ENCODE results near the gene IL1F10.

Gene IL1F10, protein sequence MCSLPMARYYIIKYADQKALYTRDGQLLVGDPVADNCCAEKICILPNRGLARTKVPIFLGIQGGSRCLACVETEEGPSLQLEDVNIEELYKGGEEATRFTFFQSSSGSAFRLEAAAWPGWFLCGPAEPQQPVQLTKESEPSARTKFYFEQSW

DNA sequence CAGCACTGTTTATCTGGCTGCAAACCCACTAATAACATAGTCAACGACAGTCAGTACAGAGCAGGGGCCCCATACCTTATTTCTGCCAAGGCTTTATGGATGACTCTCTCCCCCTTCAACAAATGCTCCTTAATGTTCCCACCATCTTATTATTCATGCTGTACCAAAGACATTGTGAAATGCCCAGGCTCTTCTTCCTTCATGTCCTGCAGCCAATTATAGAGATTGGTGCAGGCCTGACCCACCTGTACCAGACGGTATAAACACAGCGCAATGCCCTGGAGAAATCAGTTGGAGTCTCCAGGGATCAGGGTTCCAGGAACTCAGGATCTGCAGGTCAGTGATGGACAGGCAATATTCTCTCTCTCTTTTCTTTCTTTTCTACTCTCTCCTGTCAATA is at the start of gene IL1F10:
IL1F10 (plus strand) TSS at position 290 of the 400 bp plus-strand sequence. CDS start 4,769 bp downstream, outside the sequence.
- TF ChIP-seq, protein P1, sequence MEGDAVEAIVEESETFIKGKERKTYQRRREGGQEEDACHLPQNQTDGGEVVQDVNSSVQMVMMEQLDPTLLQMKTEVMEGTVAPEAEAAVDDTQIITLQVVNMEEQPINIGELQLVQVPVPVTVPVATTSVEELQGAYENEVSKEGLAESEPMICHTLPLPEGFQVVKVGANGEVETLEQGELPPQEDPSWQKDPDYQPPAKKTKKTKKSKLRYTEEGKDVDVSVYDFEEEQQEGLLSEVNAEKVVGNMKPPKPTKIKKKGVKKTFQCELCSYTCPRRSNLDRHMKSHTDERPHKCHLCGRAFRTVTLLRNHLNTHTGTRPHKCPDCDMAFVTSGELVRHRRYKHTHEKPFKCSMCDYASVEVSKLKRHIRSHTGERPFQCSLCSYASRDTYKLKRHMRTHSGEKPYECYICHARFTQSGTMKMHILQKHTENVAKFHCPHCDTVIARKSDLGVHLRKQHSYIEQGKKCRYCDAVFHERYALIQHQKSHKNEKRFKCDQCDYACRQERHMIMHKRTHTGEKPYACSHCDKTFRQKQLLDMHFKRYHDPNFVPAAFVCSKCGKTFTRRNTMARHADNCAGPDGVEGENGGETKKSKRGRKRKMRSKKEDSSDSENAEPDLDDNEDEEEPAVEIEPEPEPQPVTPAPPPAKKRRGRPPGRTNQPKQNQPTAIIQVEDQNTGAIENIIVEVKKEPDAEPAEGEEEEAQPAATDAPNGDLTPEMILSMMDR (IDR thresholded peaks at IDR 0.05; ENCODE audit: insufficient read depth, missing control alignments) = no peak
- DNase-seq (ENCODE audit: insufficient read length, low spot score) = no peak
- no peak for FAIRE-seq

DNA sequence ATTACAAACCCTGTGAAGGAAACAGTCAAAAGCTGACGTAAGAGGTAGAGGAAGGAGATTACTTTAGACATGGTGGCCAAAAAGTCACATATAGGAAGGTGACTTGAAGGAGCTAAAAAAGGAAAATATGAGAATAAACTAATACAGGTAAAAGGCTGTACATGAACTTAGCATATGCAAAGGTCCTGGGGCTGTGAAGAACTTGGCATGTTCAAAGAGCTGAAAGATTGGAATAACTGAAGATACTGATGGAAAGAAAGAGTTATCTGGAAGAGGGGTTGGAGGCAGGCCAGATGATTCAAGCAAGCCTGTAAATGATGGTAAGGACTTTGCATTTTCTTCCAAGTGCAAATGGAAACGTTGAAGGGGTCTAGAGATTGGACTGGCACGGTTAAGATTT is 49.3 kb upstream of the IL1F10 start:
- DNase-seq (ENCODE audit: insufficient read length, low spot score) (no peak), FAIRE-seq (no peak)
- TF ChIP-seq, protein P1 (IDR thresholded peaks at IDR 0.05; ENCODE audit: insufficient read depth, missing control alignments) = no peak

DNA sequence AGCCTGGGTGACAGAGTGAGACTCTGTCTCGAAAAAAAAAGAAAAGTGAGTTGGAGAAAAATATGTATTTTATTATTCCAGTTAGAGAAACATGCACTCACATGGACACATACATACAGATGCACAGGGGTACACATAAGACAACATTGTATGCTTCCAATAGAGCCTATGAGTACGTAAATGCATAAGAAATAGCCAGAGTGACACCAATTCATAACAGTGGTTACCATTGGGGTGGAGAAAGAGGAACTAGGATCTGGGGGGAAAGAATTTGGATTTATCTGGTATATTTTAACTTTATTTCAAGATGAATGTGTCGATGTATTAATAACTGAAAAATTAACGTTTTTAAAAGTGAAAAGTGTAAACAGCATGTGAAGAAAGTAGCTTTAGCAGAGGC is 46.5 kb upstream of the IL1F10 start:
- TF ChIP-seq, protein P1 (IDR thresholded peaks at IDR 0.05; ENCODE audit: insufficient read depth, missing control alignments) = no peak
- no peak for FAIRE-seq
- no peak for DNase-seq (ENCODE audit: insufficient read length, low spot score)

DNA sequence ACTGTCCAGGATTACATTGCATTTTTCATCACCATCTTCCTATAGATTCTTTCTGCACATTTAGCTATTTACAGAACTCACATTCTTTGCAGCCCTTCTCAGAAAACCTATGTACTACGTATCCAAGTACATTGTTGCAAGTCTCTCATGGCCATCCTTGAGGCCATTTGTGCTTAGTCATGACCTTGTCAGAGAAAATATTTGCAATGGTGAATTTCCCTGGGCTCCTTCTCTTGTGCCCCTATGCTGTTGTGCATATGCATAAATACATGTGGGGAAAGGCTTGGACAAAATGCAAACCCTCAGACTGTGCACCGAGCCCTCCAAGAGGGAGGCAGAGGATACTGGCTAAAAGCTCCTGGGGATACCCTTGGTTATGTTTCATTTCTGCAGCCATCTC is 43.0 kb upstream of the IL1F10 start:
- DNase-seq (ENCODE audit: insufficient read length, low spot score) (no peak), FAIRE-seq (no peak)
- TF ChIP-seq, protein P1 (IDR thresholded peaks at IDR 0.05; ENCODE audit: insufficient read depth, missing control alignments) = no peak

DNA sequence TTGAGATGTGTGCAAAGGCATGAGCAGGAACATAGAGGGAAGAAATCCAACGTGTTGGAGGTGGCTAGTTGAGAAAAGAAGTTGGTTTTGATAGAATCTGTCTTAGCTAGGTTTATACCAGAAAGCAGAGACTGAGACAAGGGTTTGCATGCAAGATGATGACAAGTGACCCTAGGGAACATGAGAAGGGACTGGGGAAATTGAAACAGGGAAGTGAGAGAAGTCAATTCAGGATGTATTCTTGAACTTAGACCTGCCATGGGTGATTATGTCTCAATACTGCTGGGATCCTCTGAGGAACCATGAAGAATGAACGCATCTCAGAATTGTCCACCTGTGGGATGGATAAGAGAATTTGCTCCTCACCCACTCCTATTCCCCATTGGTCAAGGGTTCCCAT is 42.0 kb upstream of the IL1F10 start:
- DNase-seq (ENCODE audit: insufficient read length, low spot score) (no peak), FAIRE-seq (no peak)
- TF ChIP-seq, protein P1 (IDR thresholded peaks at IDR 0.05; ENCODE audit: insufficient read depth, missing control alignments) = no peak

DNA sequence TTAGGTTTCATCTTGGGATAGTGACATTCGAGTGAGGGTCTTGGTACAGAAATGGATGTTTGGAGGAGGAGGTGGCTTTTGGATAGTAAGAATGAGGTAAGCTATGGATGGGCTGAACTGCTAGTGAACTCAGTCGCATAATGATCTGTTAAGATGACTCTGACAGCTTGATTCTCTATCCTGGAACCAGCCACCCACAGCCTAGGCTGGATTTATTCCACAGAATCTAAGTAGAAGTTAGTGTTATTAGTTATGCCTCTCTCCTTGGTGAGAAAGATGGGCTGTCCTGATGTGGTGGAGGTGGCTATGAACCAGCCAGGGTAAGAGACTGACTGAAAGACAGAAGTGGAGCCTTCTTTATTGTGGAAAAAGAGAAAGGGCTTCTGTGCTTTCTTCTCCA is 40.1 kb upstream of the IL1F10 start:
- TF ChIP-seq, protein P1 (IDR thresholded peaks at IDR 0.05; ENCODE audit: insufficient read depth, missing control alignments) = no peak
- DNase-seq (ENCODE audit: insufficient read length, low spot score) = no peak
- FAIRE-seq = no peak

DNA sequence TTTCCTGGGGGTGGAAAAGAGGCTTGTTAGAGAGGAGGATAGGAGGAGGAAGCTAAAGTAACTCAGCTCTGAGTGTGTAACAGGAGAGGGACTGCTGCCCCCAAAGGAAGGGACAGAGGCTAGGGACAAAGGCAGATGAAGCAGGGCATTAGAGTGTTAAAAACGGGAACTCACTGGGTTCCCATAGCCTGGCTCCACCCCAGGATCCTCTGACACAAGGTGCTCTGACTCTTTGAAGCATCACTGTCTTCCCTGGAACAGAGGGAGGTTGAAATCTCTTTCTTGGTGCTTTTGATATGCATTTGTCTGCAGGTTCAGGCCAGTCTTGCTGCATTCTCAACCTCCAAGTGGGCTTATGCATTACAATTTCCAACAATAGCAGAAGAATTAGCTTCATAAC is 39.7 kb upstream of the IL1F10 start:
- FAIRE-seq (no peak), DNase-seq (ENCODE audit: insufficient read length, low spot score) (no peak)
- TF ChIP-seq, protein P1 (IDR thresholded peaks at IDR 0.05; ENCODE audit: insufficient read depth, missing control alignments) = no peak

Measured in D721Med (cell line).